AG09319 (cell line): ENCODE measurements around the gene SMIM14.
"Not testable (repeated sequence)": the region's sequence is repeated elsewhere in the genome, so short reads cannot be mapped to it uniquely, and the experiment has no call there.

Experiments
- DNase-seq: peaks from one replicate; pipeline ENCODE4 v3.0.0-alpha.2; 2010; ENCODE audit warnings: low read depth; ENCODE audit errors: extremely low read depth
- CTCF ChIP-seq: IDR thresholded peaks from 2 replicates; pipeline ENCODE4 v1.5.1; 2011; ENCODE audit warnings: low read depth, mild to moderate bottlenecking, inconsistent platforms, low read length, moderate library complexity

The SMIM14 gene

GRCh38 chr4:39563346-39563847 lies 75.3 kb downstream of the SMIM14 start:
- DNase-seq = no peak
- no peak for TF ChIP-seq CTCF

GRCh38 chr4:39562792-39563191 lies 75.9 kb downstream of the SMIM14 start:
- no peak for TF ChIP-seq CTCF
- DNase-seq = no peak

- no peak for TF ChIP-seq CTCF
- no peak for DNase-seq
These were observed 79.0 kb downstream of the SMIM14 start for GRCh38 chr4:39559626-39560025.

- TF ChIP-seq CTCF = no peak
- DNase-seq = no peak
These were observed 83.2 kb downstream of the SMIM14 start for GRCh38 chr4:39555472-39555871.

GRCh38 chr4:39548425-39549067 lies 90.1 kb downstream of the SMIM14 start:
- no peak for TF ChIP-seq CTCF
- no peak for DNase-seq

- no peak for DNase-seq
These were observed 93.9 kb downstream of the SMIM14 start for GRCh38 chr4:39544580-39545315.

GRCh38 chr4:39544080-39544479 lies 94.6 kb downstream of the SMIM14 start:
- not testable (repeated sequence) for DNase-seq

More at GRCh38 chr4:39544580-39545315, 93.9 kb downstream of the SMIM14 start:
- TF ChIP-seq CTCF = no peak
